HEK293 (cell line): ENCODE data around the gene ASCL3.

ENCODE experiments used
- CTCF ChIA-PET: fragments of 350-600 bp; formaldehyde crosslinking; extraction: SDS; loops from one replicate; lab custom pipeline; 2021; ENCODE audit warnings: antibody characterized with exemption; lab: Yijun Ruan, JAX
- POLR2A ChIA-PET: fragments of 300-600 bp; formaldehyde crosslinking; extraction: SDS; loops from one replicate; lab custom pipeline; 2020; ENCODE audit warnings: antibody characterized with exemption, inconsistent platforms; lab: Yijun Ruan, JAX
- H3K27ac ChIP-seq: fragments of 200-500 bp; sonication (Bioruptor generic); 2 replicates; pipeline ENCODE4 v1.5.1; 2014; ENCODE audit warnings: low read depth, low read length, control low read depth, inconsistent platforms; ENCODE audit errors: extremely low read depth
- H3K36me3 ChIP-seq, 2 experiments: fragments of 200-500 bp in 1 of 2; sonication (Bioruptor generic) in 1 of 2; 1 replicate in 1 of 2; 2 replicates in 1 of 2; pipeline ENCODE4 v1.5.1; 2014 to 2017; ENCODE audit warnings: inconsistent platforms in 2 of 2, low read length in 2 of 2; ENCODE audit not compliant: control insufficient read depth in 2 of 2, insufficient read depth in 1 of 2
- H3K4me1 ChIP-seq: fragments of 200-500 bp; sonication (Bioruptor generic); 2 replicates; pipeline ENCODE4 v1.5.1; 2014; ENCODE audit warnings: mild to moderate bottlenecking, low read length, inconsistent platforms; ENCODE audit not compliant: control insufficient read depth, insufficient read depth
- H3K4me3 ChIP-seq: 2 replicates; pipeline ENCODE4 v1.5.1; 2011; ENCODE audit warnings: low read depth, mild to moderate bottlenecking, control low read depth, low read length, moderate library complexity
- H3K9me3 ChIP-seq: fragments of 200-500 bp; sonication (Bioruptor generic); 2 replicates; pipeline ENCODE4 v1.5.1; 2014; ENCODE audit warnings: low read depth, low read length, inconsistent platforms; ENCODE audit not compliant: control insufficient read depth, insufficient read depth
- BCL11A ChIP-seq: fragments of 450-650 bp; formaldehyde crosslinking; IDR thresholded peaks from 2 replicates; pipeline ENCODE4 v1.5.1; 2016; ENCODE audit warnings: low read depth, missing biosample characterization, missing genetic modification characterization
- ZBTB21 ChIP-seq: fragments of 450-650 bp; formaldehyde crosslinking; IDR thresholded peaks from 2 replicates; pipeline ENCODE4 v1.5.1; 2017; ENCODE audit warnings: missing biosample characterization, missing genetic modification characterization
- ZBTB48 ChIP-seq: fragments of 450-650 bp; formaldehyde crosslinking; IDR thresholded peaks from 2 replicates; pipeline ENCODE4 v1.5.1; 2016; ENCODE audit warnings: missing biosample characterization, missing genetic modification characterization
- ZFP41 ChIP-seq: fragments of 450-650 bp; formaldehyde crosslinking; IDR thresholded peaks from 2 replicates; pipeline ENCODE4 v1.5.1; 2016; ENCODE audit warnings: missing biosample characterization, missing genetic modification characterization, borderline replicate concordance
- ZNF157 ChIP-seq: fragments of 450-650 bp; formaldehyde crosslinking; IDR thresholded peaks from 2 replicates; pipeline ENCODE4 v1.5.1; 2016; ENCODE audit warnings: missing biosample characterization, missing genetic modification characterization
- ZNF169 ChIP-seq: fragments of 450-650 bp; formaldehyde crosslinking; IDR thresholded peaks from 2 replicates; pipeline ENCODE4 v1.5.1; 2016; ENCODE audit warnings: missing biosample characterization, missing genetic modification characterization
- ZNF311 ChIP-seq: fragments of 450-650 bp; formaldehyde crosslinking; IDR thresholded peaks from 2 replicates; pipeline ENCODE4 v1.5.1; 2017; ENCODE audit warnings: missing biosample characterization, missing genetic modification characterization, borderline replicate concordance
- ZNF394 ChIP-seq: fragments of 450-650 bp; formaldehyde crosslinking; IDR thresholded peaks from 2 replicates; pipeline ENCODE4 v1.5.1; 2016; ENCODE audit warnings: missing biosample characterization, missing genetic modification characterization, mild to moderate bottlenecking, moderate library complexity, borderline replicate concordance
- ZNF510 ChIP-seq: fragments of 450-650 bp; formaldehyde crosslinking; IDR thresholded peaks from 2 replicates; pipeline ENCODE4 v1.5.1; 2018; ENCODE audit warnings: mild to moderate bottlenecking, missing genetic modification characterization, missing biosample characterization; ENCODE audit not compliant: insufficient replicate concordance
- ZNF544 ChIP-seq: fragments of 450-650 bp; formaldehyde crosslinking; IDR thresholded peaks from 2 replicates; pipeline ENCODE4 v1.5.0; 2017; ENCODE audit warnings: missing biosample characterization, missing genetic modification characterization
- ZNF560 ChIP-seq: fragments of 450-650 bp; formaldehyde crosslinking; IDR thresholded peaks from 2 replicates; pipeline ENCODE4 v1.5.1; 2017; ENCODE audit warnings: missing biosample characterization, missing genetic modification characterization, borderline replicate concordance
- ZNF585B ChIP-seq: fragments of 450-650 bp; formaldehyde crosslinking; IDR thresholded peaks from 2 replicates; pipeline ENCODE4 v1.5.1; 2016; ENCODE audit warnings: missing biosample characterization, missing genetic modification characterization
- ZNF626 ChIP-seq: fragments of 450-650 bp; sonication (Bioruptor Pico); formaldehyde crosslinking; IDR thresholded peaks from 2 replicates; pipeline ENCODE4 v1.5.1; 2018; ENCODE audit warnings: missing biosample characterization, missing genetic modification characterization, inconsistent platforms
- ZNF791 ChIP-seq: fragments of 450-650 bp; formaldehyde crosslinking; IDR thresholded peaks from 2 replicates; pipeline ENCODE4 v1.5.1; 2016; ENCODE audit warnings: missing biosample characterization, missing genetic modification characterization
- TF ChIP-seq, protein P1 (sequence below): fragments of 450-650 bp; formaldehyde crosslinking; IDR thresholded peaks from 2 replicates; pipeline ENCODE4 v1.5.1; 2017; ENCODE audit warnings: missing biosample characterization, missing genetic modification characterization
- TF ChIP-seq, protein P2 (sequence below): fragments of 450-650 bp; formaldehyde crosslinking; IDR thresholded peaks from 2 replicates; pipeline ENCODE4 v1.5.1; 2016; ENCODE audit warnings: missing biosample characterization, missing genetic modification characterization
- TF ChIP-seq, protein P3 (sequence below): fragments of 450-650 bp; formaldehyde crosslinking; IDR thresholded peaks from 2 replicates; pipeline ENCODE4 v1.5.1; 2016; ENCODE audit warnings: missing biosample characterization, missing genetic modification characterization, borderline replicate concordance
- TF ChIP-seq, protein P4 (sequence below): fragments of 450-650 bp; formaldehyde crosslinking; IDR thresholded peaks from 2 replicates; pipeline ENCODE4 v1.5.1; 2017; ENCODE audit warnings: missing biosample characterization, missing genetic modification characterization

The ASCL3 gene

DNA sequence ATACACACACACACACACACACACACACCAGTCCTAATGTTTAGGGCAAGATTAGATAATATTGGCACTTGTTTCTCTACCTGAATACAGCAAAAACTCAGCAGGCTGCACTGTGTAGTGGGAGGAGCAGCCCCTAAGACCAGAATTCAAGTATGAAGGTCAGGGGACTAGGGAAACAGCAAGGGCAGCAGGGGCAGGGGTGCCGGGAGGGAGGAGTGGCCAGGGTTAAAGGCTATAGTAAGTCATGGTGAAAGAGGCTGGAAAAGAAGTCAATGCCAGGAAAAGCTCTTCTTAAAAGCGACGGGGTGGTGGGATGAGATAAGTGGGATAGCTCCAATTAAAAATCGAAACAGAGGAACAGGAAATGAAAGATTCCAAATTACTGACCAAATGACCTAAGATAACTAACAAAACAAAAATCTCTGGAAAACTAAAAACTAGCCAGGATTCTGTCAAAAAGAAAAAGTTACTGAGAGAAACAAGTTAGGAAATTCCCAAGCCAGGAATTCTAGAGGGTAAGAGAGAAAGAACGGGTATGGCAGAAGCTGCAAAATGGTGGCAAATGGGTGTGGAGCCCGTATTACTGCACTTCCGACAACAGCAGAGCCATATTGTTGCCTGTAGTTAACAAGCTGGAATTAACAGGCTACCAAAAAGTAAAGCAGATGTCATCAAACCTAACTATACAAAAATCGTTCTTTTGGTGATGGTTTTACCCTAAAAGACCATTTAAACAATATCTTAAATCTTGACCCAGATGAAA, 1.3 kb downstream of the ASCL3 start:
- Histone ChIP-seq H3K9me3 (no peaks in the 10 kb centered on the region), H3K4me3 (no peak overlapping the region), H3K27ac (no peak overlapping the region), H3K36me3 (peaks cover 0 to 5% of the 10 kb centered on the region in 2 experiments; a peak in 1 of 3 replicates), H3K4me1 (no peaks in the 10 kb centered on the region)
- ChIA-PET CTCF (interaction anchor here (0.6 to 2.2 kb wide), 4 partner anchors 18 to 155 kb away, joined by 3 to 10 read pairs (median 4); no protein-coding TSS in a partner anchor), POLR2A (no interaction called here)
- no peak for TF ChIP-seq ZNF311 (tag by site-specific recombination)
- TF ChIP-seq, protein P1, sequence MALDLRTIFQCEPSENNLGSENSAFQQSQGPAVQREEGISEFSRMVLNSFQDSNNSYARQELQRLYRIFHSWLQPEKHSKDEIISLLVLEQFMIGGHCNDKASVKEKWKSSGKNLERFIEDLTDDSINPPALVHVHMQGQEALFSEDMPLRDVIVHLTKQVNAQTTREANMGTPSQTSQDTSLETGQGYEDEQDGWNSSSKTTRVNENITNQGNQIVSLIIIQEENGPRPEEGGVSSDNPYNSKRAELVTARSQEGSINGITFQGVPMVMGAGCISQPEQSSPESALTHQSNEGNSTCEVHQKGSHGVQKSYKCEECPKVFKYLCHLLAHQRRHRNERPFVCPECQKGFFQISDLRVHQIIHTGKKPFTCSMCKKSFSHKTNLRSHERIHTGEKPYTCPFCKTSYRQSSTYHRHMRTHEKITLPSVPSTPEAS (tag by site-specific recombination) = no peak
- TF ChIP-seq ZNF544 (tag by site-specific recombination) = no peak
- no peak for TF ChIP-seq ZNF585B (tag by site-specific recombination)
- TF ChIP-seq ZNF394 (tag by site-specific recombination) = no peak

DNA sequence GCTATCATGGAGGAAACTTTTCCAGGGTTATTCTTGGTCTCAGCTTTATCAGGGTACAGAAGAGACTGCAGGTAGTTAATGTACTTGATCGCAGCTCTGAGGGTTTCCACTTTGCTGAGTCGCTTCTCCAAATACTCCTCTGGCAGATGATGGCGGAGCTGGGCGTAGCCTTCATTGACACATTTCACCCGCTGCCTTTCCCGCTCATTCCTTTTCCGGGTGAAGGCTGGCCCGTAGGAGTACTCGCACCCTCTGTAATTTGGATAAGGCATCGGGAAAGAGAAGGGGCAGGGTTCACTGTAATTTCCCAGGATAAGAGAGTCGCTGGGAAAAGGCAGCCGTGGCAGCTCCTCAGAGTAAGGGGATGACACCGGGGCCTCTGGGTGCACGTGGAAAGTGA, 5.2 kb downstream of the ASCL3 start:
- no peak overlapping the region for H3K4me3 ChIP-seq
- CTCF ChIA-PET = interaction anchor here (1.3 kb wide), 1 partner anchor 22 kb away, joined by 4 read pairs; no protein-coding TSS in a partner anchor
- H3K27ac ChIP-seq = no peak overlapping the region
- H3K9me3 ChIP-seq = no peaks in the 10 kb centered on the region
- POLR2A ChIA-PET = interaction anchor here (0.6 kb wide), 1 partner anchor 292 kb away, joined by 10 read pairs; no protein-coding TSS in a partner anchor
- no peaks in the 10 kb centered on the region for H3K36me3 ChIP-seq
- TF ChIP-seq BCL11A (tag by site-specific recombination) = no peak
- TF ChIP-seq ZBTB48 (tag by site-specific recombination) = no peak
- TF ChIP-seq, protein P2, sequence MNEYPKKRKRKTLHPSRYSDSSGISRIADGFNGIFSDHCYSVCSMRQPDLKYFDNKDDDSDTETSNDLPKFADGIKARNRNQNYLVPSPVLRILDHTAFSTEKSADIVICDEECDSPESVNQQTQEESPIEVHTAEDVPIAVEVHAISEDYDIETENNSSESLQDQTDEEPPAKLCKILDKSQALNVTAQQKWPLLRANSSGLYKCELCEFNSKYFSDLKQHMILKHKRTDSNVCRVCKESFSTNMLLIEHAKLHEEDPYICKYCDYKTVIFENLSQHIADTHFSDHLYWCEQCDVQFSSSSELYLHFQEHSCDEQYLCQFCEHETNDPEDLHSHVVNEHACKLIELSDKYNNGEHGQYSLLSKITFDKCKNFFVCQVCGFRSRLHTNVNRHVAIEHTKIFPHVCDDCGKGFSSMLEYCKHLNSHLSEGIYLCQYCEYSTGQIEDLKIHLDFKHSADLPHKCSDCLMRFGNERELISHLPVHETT (tag by site-specific recombination) = no peak
- TF ChIP-seq ZNF510 (tag by site-specific recombination) = no peak
- no peak for TF ChIP-seq ZNF626 (tag by site-specific recombination)
- TF ChIP-seq, protein P3, sequence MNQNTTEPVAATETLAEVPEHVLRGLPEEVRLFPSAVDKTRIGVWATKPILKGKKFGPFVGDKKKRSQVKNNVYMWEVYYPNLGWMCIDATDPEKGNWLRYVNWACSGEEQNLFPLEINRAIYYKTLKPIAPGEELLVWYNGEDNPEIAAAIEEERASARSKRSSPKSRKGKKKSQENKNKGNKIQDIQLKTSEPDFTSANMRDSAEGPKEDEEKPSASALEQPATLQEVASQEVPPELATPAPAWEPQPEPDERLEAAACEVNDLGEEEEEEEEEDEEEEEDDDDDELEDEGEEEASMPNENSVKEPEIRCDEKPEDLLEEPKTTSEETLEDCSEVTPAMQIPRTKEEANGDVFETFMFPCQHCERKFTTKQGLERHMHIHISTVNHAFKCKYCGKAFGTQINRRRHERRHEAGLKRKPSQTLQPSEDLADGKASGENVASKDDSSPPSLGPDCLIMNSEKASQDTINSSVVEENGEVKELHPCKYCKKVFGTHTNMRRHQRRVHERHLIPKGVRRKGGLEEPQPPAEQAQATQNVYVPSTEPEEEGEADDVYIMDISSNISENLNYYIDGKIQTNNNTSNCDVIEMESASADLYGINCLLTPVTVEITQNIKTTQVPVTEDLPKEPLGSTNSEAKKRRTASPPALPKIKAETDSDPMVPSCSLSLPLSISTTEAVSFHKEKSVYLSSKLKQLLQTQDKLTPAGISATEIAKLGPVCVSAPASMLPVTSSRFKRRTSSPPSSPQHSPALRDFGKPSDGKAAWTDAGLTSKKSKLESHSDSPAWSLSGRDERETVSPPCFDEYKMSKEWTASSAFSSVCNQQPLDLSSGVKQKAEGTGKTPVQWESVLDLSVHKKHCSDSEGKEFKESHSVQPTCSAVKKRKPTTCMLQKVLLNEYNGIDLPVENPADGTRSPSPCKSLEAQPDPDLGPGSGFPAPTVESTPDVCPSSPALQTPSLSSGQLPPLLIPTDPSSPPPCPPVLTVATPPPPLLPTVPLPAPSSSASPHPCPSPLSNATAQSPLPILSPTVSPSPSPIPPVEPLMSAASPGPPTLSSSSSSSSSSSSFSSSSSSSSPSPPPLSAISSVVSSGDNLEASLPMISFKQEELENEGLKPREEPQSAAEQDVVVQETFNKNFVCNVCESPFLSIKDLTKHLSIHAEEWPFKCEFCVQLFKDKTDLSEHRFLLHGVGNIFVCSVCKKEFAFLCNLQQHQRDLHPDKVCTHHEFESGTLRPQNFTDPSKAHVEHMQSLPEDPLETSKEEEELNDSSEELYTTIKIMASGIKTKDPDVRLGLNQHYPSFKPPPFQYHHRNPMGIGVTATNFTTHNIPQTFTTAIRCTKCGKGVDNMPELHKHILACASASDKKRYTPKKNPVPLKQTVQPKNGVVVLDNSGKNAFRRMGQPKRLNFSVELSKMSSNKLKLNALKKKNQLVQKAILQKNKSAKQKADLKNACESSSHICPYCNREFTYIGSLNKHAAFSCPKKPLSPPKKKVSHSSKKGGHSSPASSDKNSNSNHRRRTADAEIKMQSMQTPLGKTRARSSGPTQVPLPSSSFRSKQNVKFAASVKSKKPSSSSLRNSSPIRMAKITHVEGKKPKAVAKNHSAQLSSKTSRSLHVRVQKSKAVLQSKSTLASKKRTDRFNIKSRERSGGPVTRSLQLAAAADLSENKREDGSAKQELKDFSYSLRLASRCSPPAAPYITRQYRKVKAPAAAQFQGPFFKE (tag by site-specific recombination) = no peak
- no peak for TF ChIP-seq ZNF560 (tag by site-specific recombination)
- TF ChIP-seq, protein P4, sequence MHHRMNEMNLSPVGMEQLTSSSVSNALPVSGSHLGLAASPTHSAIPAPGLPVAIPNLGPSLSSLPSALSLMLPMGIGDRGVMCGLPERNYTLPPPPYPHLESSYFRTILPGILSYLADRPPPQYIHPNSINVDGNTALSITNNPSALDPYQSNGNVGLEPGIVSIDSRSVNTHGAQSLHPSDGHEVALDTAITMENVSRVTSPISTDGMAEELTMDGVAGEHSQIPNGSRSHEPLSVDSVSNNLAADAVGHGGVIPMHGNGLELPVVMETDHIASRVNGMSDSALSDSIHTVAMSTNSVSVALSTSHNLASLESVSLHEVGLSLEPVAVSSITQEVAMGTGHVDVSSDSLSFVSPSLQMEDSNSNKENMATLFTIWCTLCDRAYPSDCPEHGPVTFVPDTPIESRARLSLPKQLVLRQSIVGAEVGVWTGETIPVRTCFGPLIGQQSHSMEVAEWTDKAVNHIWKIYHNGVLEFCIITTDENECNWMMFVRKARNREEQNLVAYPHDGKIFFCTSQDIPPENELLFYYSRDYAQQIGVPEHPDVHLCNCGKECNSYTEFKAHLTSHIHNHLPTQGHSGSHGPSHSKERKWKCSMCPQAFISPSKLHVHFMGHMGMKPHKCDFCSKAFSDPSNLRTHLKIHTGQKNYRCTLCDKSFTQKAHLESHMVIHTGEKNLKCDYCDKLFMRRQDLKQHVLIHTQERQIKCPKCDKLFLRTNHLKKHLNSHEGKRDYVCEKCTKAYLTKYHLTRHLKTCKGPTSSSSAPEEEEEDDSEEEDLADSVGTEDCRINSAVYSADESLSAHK (tag by site-specific recombination) = no peak
- no peak for TF ChIP-seq ZNF791
- no peak for TF ChIP-seq ZBTB21 (tag by site-specific recombination)
- no peak for TF ChIP-seq ZFP41
- TF ChIP-seq ZNF157 (tag by site-specific recombination) = no peak
- no peak for TF ChIP-seq ZNF585B (tag by site-specific recombination)
- TF ChIP-seq ZNF169 = no peak
- no peaks in the 10 kb centered on the region for H3K4me1 ChIP-seq
